GM12872 (cell line): ENCODE data around the gene SPOCK1.

Experiments used
- TF ChIP-seq, protein P1 (sequence below): IDR thresholded peaks from 3 replicates; pipeline ENCODE4 v1.5.1; 2011; ENCODE audit warnings: low read depth, mild to moderate bottlenecking, low read length, moderate library complexity; ENCODE audit not compliant: insufficient read depth

SPOCK1 gene

DNA sequence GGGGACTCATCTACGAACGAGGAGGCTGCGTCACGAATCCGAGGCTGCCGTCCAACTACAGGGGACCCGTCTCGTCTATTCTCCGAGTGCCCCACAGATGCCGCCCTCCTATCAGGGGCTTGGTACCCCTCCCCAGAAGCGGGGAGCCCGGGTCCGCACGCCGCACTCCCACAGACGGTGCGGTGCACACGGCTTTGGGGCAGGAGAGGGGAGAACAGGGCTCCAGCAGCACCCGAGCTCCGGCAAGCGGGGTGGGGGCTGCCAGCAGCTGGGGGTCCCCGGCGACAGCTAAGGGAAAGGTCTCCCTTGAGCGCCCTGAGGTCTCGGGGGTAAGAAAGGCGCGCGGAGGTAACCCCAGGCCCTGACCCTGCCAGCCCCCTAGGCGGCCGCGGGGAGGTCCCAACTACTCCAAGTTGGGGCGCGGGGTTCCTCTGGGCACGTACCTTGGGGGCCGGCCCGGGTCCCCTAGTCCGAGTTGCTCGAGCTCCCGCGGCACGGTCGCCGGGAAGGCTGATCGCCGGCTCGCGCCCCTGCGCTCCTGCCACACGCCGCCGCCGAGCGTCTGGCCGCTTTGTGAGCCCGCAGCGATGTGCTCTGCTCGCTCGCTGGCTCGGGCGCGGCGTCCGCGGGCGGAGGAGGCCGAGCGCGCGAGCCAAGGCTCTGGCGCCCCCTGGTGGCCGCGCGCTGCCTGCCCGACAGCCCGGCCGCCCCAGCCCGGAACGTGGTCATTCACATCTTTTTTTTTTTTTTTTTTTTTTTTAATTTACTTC is at the start of gene SPOCK1:
TSS of gene SPOCK1 (minus strand) at position 591 of the 770 bp plus-strand sequence.
- TF ChIP-seq, protein P1, sequence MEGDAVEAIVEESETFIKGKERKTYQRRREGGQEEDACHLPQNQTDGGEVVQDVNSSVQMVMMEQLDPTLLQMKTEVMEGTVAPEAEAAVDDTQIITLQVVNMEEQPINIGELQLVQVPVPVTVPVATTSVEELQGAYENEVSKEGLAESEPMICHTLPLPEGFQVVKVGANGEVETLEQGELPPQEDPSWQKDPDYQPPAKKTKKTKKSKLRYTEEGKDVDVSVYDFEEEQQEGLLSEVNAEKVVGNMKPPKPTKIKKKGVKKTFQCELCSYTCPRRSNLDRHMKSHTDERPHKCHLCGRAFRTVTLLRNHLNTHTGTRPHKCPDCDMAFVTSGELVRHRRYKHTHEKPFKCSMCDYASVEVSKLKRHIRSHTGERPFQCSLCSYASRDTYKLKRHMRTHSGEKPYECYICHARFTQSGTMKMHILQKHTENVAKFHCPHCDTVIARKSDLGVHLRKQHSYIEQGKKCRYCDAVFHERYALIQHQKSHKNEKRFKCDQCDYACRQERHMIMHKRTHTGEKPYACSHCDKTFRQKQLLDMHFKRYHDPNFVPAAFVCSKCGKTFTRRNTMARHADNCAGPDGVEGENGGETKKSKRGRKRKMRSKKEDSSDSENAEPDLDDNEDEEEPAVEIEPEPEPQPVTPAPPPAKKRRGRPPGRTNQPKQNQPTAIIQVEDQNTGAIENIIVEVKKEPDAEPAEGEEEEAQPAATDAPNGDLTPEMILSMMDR, result peak; percentile 63; the same call in 2 of the 3 replicates

DNA sequence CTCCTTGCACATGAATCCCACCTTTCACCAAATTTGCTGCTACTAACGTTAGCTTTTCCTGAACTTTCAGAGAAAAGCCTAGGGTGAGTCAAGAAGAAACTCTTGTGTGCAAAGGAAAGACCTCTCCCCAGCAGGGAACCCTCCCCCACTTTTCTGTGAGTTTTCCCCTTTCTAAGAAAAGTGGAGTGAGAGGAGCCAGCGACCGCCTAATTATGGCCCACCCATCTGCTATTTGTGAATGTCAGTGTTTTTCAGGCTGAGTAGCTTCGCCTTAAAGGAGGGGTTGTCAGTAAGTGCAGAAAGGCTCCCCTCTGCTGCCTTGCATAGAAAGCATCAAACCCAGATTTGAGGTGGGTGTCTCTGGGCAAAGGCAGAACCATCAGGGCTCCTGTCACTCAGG is 46.8 kb upstream of the SPOCK1 start:
- TF ChIP-seq, protein P1, result no peak

DNA sequence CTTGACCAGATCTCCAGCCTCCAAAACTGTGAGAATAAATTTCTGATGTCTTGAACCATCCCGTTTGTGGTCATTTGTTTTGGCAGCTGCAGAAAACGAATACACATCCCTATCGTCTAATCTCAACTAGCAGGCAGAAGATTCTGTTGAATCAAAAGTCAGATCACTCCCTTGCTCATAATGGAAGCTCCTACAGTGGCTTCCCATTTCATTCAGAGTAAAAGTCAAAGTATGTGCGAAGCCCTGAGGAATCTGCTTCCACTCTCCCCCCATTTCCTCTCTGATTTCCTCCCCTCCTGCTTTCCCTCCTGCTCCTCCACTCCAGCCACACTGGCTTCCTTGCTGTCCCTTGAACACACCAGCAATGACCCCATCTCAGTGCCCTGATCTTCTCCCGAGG is 34.8 kb upstream of the SPOCK1 start:
- TF ChIP-seq, protein P1, result no peak

DNA sequence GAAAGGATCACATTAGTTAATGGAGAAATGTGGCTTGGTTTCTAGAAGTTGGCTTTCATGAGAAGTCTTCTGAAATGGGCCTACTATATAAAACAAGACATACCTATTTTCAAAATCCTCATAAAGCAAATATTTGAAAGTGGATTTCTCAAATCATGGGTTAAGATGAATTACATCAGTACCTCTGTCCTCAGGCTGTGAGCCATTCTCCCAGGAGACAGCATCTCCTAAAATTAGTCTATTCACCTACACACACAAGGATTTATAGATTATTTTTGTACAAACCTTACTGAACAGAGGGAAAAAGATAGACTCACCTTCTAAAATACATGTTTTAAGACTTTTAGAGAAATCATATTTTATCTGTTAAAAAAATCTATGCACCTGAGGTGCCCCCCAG is 32.1 kb upstream of the SPOCK1 start:
- TF ChIP-seq, protein P1, result no peak

DNA sequence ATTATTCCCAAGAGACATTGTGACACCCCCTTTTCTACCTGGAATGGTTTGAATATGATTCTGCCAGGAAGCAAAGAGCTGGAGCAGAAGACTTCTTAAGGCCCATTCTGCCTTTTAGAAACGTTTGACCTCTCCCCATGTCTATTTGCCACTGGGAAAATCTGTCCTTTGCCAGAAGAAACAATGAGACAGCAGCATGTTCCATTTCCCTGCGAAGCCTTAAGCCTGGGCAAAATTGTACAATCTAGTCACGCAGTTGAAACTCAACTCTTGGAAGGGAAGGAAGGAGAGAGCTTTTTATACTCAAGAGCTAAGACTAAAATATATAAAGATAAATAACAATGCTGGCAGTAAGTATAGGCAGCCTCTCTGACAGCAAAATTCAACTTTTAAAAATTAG is 22.1 kb upstream of the SPOCK1 start:
- TF ChIP-seq, protein P1, result no peak

GRCh38 chr5:137516961-137517360 is 17.8 kb upstream of the SPOCK1 start:
- TF ChIP-seq, protein P1, result no peak

- TF ChIP-seq, protein P1, result no peak
Measured at GRCh38 chr5:137516251-137516797, 17.2 kb upstream of the SPOCK1 start.
